PFSK-1 (cell line): ENCODE results near the gene KIF26A.

Experiments used
- FOXP2 ChIP-seq: optimal IDR thresholded peaks from 2 replicates; pipeline ENCODE3; 2011; ENCODE audit warnings: borderline replicate concordance, control low read depth, inconsistent platforms; ENCODE audit not compliant: insufficient read depth; ENCODE audit errors: extremely low read length, extremely low read depth
- POLR2AphosphoS5 ChIP-seq: IDR thresholded peaks from 2 replicates; pipeline ENCODE4 v1.6.1; 2012; ENCODE audit warnings: low read depth, mild to moderate bottlenecking, control low read depth, low read length, moderate library complexity
- REST ChIP-seq, 2 experiments: IDR thresholded peaks; 2 replicates each; pipeline versions ENCODE4 v1.6.1 to v1.8.0; 2011 to 2012; ENCODE audit warnings: low read depth in 2 of 2, low read length in 2 of 2, control low read depth in 1 of 2, inconsistent platforms in 1 of 2, mild to moderate bottlenecking in 1 of 2, moderate library complexity in 1 of 2; ENCODE audit not compliant: insufficient read depth in 1 of 2
- SIN3A ChIP-seq: IDR thresholded peaks from 2 replicates; pipeline ENCODE4 v1.6.1; 2012; ENCODE audit warnings: mild to moderate bottlenecking, low read length, moderate library complexity, borderline replicate concordance; ENCODE audit not compliant: insufficient read depth
- TAF1 ChIP-seq: IDR thresholded peaks from 2 replicates; pipeline ENCODE4 v1.6.1; 2012; ENCODE audit warnings: low read length, control low read depth, borderline replicate concordance; ENCODE audit not compliant: insufficient read depth

Gene KIF26A

GRCh38 chr14:104169005-104169698, 30.8 kb downstream of the KIF26A start:
- TF ChIP-seq POLR2AphosphoS5 = no peak

GRCh38 chr14:104169699-104170479, 31.5 kb downstream of the KIF26A start:
- TF ChIP-seq POLR2AphosphoS5 (no peak), REST (IDR thresholded peaks at IDR 0.05; ENCODE audit: insufficient read depth in 1 of 2, low read depth in 2 of 2, low read length in 2 of 2) (no peak), TAF1 (no peak), FOXP2 (no peak), SIN3A (no peak)

GRCh38 chr14:104171029-104171697, 32.8 kb downstream of the KIF26A start:
- TF ChIP-seq FOXP2 (no peak), TAF1 (no peak), REST (IDR thresholded peaks at IDR 0.05; ENCODE audit: insufficient read depth in 1 of 2, low read depth in 2 of 2, low read length in 2 of 2) (no peak), SIN3A (no peak), POLR2AphosphoS5 (no peak)

GRCh38 chr14:104171895-104172294, 33.5 kb downstream of the KIF26A start:
- TF ChIP-seq SIN3A = no peak
- no peak for TF ChIP-seq FOXP2
- TF ChIP-seq POLR2AphosphoS5 = no peak
- TF ChIP-seq TAF1 = no peak
- no peak for TF ChIP-seq REST (IDR thresholded peaks at IDR 0.05; ENCODE audit: insufficient read depth in 1 of 2, low read depth in 2 of 2, low read length in 2 of 2)

GRCh38 chr14:104172349-104172748, 34.0 kb downstream of the KIF26A start:
- TF ChIP-seq SIN3A (no peak), FOXP2 (no peak), POLR2AphosphoS5 (no peak), TAF1 (no peak), REST (IDR thresholded peaks at IDR 0.05; ENCODE audit: insufficient read depth in 1 of 2, low read depth in 2 of 2, low read length in 2 of 2) (no peak)
